ENCODE data around the gene OLFM1.

The OLFM1 gene

GRCh38 chr9:135151757-135152613 is 64.5 kb downstream of the OLFM1 start:
- Histone ChIP-seq H3K27me3 (replicated peaks; ENCODE audit: control insufficient read depth, insufficient read depth, low read length, poor library complexity, severe bottlenecking) (no peaks in the 10 kb centered on the region), H3K27ac (ENCODE audit: insufficient read depth, low read length, poor library complexity, severe bottlenecking) (no peak overlapping the region), H3K4me1 (ENCODE audit: control insufficient read depth, insufficient read depth, low read length, poor library complexity, severe bottlenecking) (no peaks in the 10 kb centered on the region), H3K36me3 (ENCODE audit: control insufficient read depth, insufficient read depth, low read length) (no peaks in the 10 kb centered on the region), H3K4me3 (ENCODE audit: insufficient read depth, low read depth, low read length, poor library complexity, severe bottlenecking) (no peak overlapping the region), H3K9me3 (ENCODE audit: control insufficient read depth, low read length) (no peaks in the 10 kb centered on the region)
- no peak for DNase-seq

- H3K4me3 ChIP-seq (ENCODE audit: insufficient read depth, low read depth, low read length, poor library complexity, severe bottlenecking): no peak overlapping the region
- H3K9me3 ChIP-seq (ENCODE audit: control insufficient read depth, low read length): no peaks in the 10 kb centered on the region
- H3K36me3 ChIP-seq (ENCODE audit: control insufficient read depth, insufficient read depth, low read length): no peaks in the 10 kb centered on the region
- no peak overlapping the region for H3K27ac ChIP-seq (ENCODE audit: insufficient read depth, low read length, poor library complexity, severe bottlenecking)
- no peak for DNase-seq
- H3K27me3 ChIP-seq (replicated peaks; ENCODE audit: control insufficient read depth, insufficient read depth, low read length, poor library complexity, severe bottlenecking): no peaks in the 10 kb centered on the region
- H3K4me1 ChIP-seq (ENCODE audit: control insufficient read depth, insufficient read depth, low read length, poor library complexity, severe bottlenecking): no peaks in the 10 kb centered on the region
These were observed 65.3 kb downstream of the OLFM1 start for GRCh38 chr9:135152614-135153334.

- H3K27me3 ChIP-seq (replicated peaks; ENCODE audit: control insufficient read depth, insufficient read depth, low read length, poor library complexity, severe bottlenecking): no peaks in the 10 kb centered on the region
- DNase-seq: no peak
- H3K4me1 ChIP-seq (ENCODE audit: control insufficient read depth, insufficient read depth, low read length, poor library complexity, severe bottlenecking): no peaks in the 10 kb centered on the region
- no peaks in the 10 kb centered on the region for H3K36me3 ChIP-seq (ENCODE audit: control insufficient read depth, insufficient read depth, low read length)
- H3K4me3 ChIP-seq (ENCODE audit: insufficient read depth, low read depth, low read length, poor library complexity, severe bottlenecking): no peak overlapping the region
- H3K9me3 ChIP-seq (ENCODE audit: control insufficient read depth, low read length): no peaks in the 10 kb centered on the region
- H3K27ac ChIP-seq (ENCODE audit: insufficient read depth, low read length, poor library complexity, severe bottlenecking): no peak overlapping the region
These were observed 66.7 kb downstream of the OLFM1 start for GRCh38 chr9:135154050-135154615.

- H3K36me3 ChIP-seq (ENCODE audit: control insufficient read depth, insufficient read depth, low read length): no peaks in the 10 kb centered on the region
- H3K27ac ChIP-seq (ENCODE audit: insufficient read depth, low read length, poor library complexity, severe bottlenecking): no peak overlapping the region
- no peaks in the 10 kb centered on the region for H3K9me3 ChIP-seq (ENCODE audit: control insufficient read depth, low read length)
- H3K27me3 ChIP-seq (replicated peaks; ENCODE audit: control insufficient read depth, insufficient read depth, low read length, poor library complexity, severe bottlenecking): no peaks in the 10 kb centered on the region
- H3K4me1 ChIP-seq (ENCODE audit: control insufficient read depth, insufficient read depth, low read length, poor library complexity, severe bottlenecking): no peaks in the 10 kb centered on the region
- no peak overlapping the region for H3K4me3 ChIP-seq (ENCODE audit: insufficient read depth, low read depth, low read length, poor library complexity, severe bottlenecking)
- DNase-seq: no peak
These were observed 67.9 kb downstream of the OLFM1 start for GRCh38 chr9:135155396-135155795.

GRCh38 chr9:135156525-135157510 is 69.3 kb downstream of the OLFM1 start:
- Histone ChIP-seq H3K27me3 (replicated peaks; ENCODE audit: control insufficient read depth, insufficient read depth, low read length, poor library complexity, severe bottlenecking) (no peaks in the 10 kb centered on the region), H3K4me3 (ENCODE audit: insufficient read depth, low read depth, low read length, poor library complexity, severe bottlenecking) (no peak overlapping the region), H3K9me3 (ENCODE audit: control insufficient read depth, low read length) (no peaks in the 10 kb centered on the region), H3K27ac (ENCODE audit: insufficient read depth, low read length, poor library complexity, severe bottlenecking) (no peak overlapping the region), H3K36me3 (ENCODE audit: control insufficient read depth, insufficient read depth, low read length) (no peaks in the 10 kb centered on the region), H3K4me1 (ENCODE audit: control insufficient read depth, insufficient read depth, low read length, poor library complexity, severe bottlenecking) (no peaks in the 10 kb centered on the region)
- no peak for DNase-seq

GRCh38 chr9:135157856-135158563 is 70.5 kb downstream of the OLFM1 start:
- Histone ChIP-seq H3K4me1 (ENCODE audit: control insufficient read depth, insufficient read depth, low read length, poor library complexity, severe bottlenecking) (no peaks in the 10 kb centered on the region), H3K36me3 (ENCODE audit: control insufficient read depth, insufficient read depth, low read length) (no peaks in the 10 kb centered on the region), H3K9me3 (ENCODE audit: control insufficient read depth, low read length) (no peaks in the 10 kb centered on the region), H3K27me3 (replicated peaks; ENCODE audit: control insufficient read depth, insufficient read depth, low read length, poor library complexity, severe bottlenecking) (no peaks in the 10 kb centered on the region), H3K4me3 (ENCODE audit: insufficient read depth, low read depth, low read length, poor library complexity, severe bottlenecking) (no peak overlapping the region), H3K27ac (ENCODE audit: insufficient read depth, low read length, poor library complexity, severe bottlenecking) (no peak overlapping the region)
- no peak for DNase-seq

- no peaks in the 10 kb centered on the region for H3K27me3 ChIP-seq (replicated peaks; ENCODE audit: control insufficient read depth, insufficient read depth, low read length, poor library complexity, severe bottlenecking)
- H3K36me3 ChIP-seq (ENCODE audit: control insufficient read depth, insufficient read depth, low read length): no peaks in the 10 kb centered on the region
- H3K4me1 ChIP-seq (ENCODE audit: control insufficient read depth, insufficient read depth, low read length, poor library complexity, severe bottlenecking): no peaks in the 10 kb centered on the region
These were observed 71.1 kb downstream of the OLFM1 start for GRCh38 chr9:135158564-135158937.

GRCh38 chr9:135159801-135160200 is 72.3 kb downstream of the OLFM1 start:
- no peak for DNase-seq
- H3K9me3 ChIP-seq (ENCODE audit: control insufficient read depth, low read length): no peaks in the 10 kb centered on the region
- no peaks in the 10 kb centered on the region for H3K4me1 ChIP-seq (ENCODE audit: control insufficient read depth, insufficient read depth, low read length, poor library complexity, severe bottlenecking)
- no peaks in the 10 kb centered on the region for H3K27me3 ChIP-seq (replicated peaks; ENCODE audit: control insufficient read depth, insufficient read depth, low read length, poor library complexity, severe bottlenecking)
- no peaks in the 10 kb centered on the region for H3K36me3 ChIP-seq (ENCODE audit: control insufficient read depth, insufficient read depth, low read length)
- no peak overlapping the region for H3K27ac ChIP-seq (ENCODE audit: insufficient read depth, low read length, poor library complexity, severe bottlenecking)
- no peak overlapping the region for H3K4me3 ChIP-seq (ENCODE audit: insufficient read depth, low read depth, low read length, poor library complexity, severe bottlenecking)

More at GRCh38 chr9:135158564-135158937, 71.1 kb downstream of the OLFM1 start:
- no peak overlapping the region for H3K27ac ChIP-seq (ENCODE audit: insufficient read depth, low read length, poor library complexity, severe bottlenecking)
- H3K4me3 ChIP-seq (ENCODE audit: insufficient read depth, low read depth, low read length, poor library complexity, severe bottlenecking): no peak overlapping the region
- H3K9me3 ChIP-seq (ENCODE audit: control insufficient read depth, low read length): no peaks in the 10 kb centered on the region
- DNase-seq: no peak

- H3K4me3 ChIP-seq (ENCODE audit: insufficient read depth, low read depth, low read length, poor library complexity, severe bottlenecking): no peak overlapping the region
- H3K27ac ChIP-seq (ENCODE audit: insufficient read depth, low read length, poor library complexity, severe bottlenecking): no peak overlapping the region
- DNase-seq: no peak
- no peaks in the 10 kb centered on the region for H3K27me3 ChIP-seq (replicated peaks; ENCODE audit: control insufficient read depth, insufficient read depth, low read length, poor library complexity, severe bottlenecking)
- H3K9me3 ChIP-seq (ENCODE audit: control insufficient read depth, low read length): no peaks in the 10 kb centered on the region
- H3K36me3 ChIP-seq (ENCODE audit: control insufficient read depth, insufficient read depth, low read length): no peaks in the 10 kb centered on the region
- no peaks in the 10 kb centered on the region for H3K4me1 ChIP-seq (ENCODE audit: control insufficient read depth, insufficient read depth, low read length, poor library complexity, severe bottlenecking)
These were observed 73.4 kb downstream of the OLFM1 start for GRCh38 chr9:135160862-135161261.
